DMS 273 (cell line): ENCODE measurements around the gene CRYBG1.

Source experiments
- DNase-seq: peaks from one replicate; lab custom pipeline; 2025; ENCODE audit not compliant: unreplicated experiment; lab: John Stamatoyannopoulos, UW

CRYBG1 gene

GRCh38 chr6:106520711-106521401 is 160.3 kb downstream of the CRYBG1 start:
- DNase-seq, result no peak

GRCh38 chr6:106522562-106523250 is 162.2 kb downstream of the CRYBG1 start:
- no peak for DNase-seq

DNA sequence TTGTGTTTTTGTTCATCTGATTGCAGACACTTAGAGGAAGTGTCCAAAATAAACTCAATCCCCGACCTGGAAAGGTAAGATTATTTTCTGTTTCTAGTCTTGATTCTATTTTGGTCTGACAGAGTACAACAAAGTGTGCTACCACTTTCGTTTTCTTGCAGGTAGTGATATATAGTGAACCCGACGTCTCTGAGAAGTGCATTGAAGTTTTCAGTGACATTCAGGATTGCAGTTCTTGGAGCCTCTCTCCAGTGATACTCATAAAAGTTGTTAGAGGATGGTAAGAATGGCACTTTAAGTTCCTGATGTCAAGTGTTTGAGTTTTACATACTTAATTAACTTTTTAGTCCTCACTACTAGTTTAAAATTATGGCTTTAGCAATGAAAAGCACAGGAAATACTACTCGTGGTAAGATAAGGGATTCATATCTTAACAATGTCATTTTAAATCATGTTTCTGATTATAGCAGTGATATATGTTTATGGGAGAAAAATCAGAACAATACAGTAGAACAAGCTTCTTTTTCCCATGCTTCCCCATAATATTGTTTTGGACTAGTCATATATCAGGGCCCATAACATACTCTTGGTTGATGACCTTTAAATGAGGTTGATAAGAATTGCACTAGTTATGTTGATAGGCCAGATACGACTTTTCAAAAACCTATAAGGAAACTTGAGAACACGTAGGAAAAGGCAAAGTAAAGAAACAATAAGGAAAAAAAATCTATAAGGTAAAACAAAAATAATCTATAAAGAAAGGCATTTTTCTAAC is 164.8 kb downstream of the CRYBG1 start:
- DNase-seq, result no peak

- no peak for DNase-seq
Observed at GRCh38 chr6:106525882-106526275, 165.4 kb downstream of the CRYBG1 start.

GRCh38 chr6:106527117-106527516 is 166.6 kb downstream of the CRYBG1 start:
- no peak for DNase-seq

DNA sequence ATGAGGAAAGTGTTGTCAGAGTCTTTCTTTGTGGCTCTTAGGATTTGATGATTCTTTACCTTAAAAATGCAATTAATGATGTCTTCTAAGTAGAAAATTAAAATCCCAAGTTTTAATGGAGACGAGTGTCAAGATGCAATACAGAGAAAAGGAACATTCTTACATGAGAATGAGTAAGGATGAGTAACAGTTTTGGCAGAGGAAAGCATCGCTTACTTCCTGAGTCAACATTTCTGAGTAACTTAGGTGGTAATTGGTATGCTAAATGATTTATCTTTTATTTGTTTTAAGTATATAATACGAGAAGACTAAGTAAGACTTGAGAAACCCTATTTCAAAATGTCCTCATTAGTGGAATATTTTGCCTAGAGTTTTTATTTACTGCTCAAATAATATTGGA is 167.5 kb downstream of the CRYBG1 start:
- no peak for DNase-seq

GRCh38 chr6:106528521-106528920 is 168.0 kb downstream of the CRYBG1 start:
- DNase-seq, result no peak

GRCh38 chr6:106529438-106529837 is 168.9 kb downstream of the CRYBG1 start:
- DNase-seq, result no peak

DNA sequence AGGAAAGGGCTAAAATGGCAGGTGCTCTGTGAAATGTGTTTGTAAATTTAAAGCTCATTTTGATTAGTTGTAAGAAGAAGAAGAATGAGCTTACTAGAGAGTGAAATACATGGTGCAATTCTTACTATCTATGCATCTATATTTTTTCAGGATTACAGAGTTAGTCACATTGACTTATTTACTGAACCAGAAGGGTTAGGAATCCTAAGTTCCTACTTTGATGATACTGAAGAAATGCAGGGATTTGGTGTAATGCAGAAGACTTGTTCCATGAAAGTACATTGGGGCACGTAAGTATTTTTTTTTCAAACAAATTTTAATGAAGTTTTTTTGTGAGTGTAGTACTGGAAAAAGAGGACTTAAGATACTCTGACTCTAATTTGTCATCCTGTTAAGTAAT is 169.5 kb downstream of the CRYBG1 start:
- DNase-seq, result no peak

- DNase-seq, result no peak
Observed at GRCh38 chr6:106530502-106530901, 170.0 kb downstream of the CRYBG1 start.

- no peak for DNase-seq
Observed at GRCh38 chr6:106533054-106533453, 172.5 kb downstream of the CRYBG1 start.

DNA sequence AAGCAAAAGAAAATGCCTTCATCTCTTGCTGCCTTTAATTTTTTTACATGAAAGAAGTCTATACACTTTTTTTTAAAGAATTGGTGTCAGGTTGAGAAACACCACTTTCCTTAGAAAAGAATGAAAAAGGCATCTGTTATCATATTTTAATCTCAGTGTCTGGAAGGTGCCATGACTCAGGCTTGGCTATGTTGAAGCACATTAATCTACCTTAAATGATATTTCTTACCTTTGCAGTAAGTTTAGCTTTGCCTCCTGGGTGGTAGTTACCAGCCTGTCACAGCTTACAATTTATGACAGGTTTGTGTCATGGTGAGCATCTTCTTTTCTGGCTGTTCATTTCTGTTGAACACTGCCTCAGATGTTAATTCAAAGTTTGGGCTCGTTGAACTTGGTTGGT is 173.5 kb downstream of the CRYBG1 start:
- no peak for DNase-seq

- no peak for DNase-seq
Observed at GRCh38 chr6:106534564-106534982, 174.1 kb downstream of the CRYBG1 start.

- DNase-seq, result no peak
Observed at GRCh38 chr6:106535012-106535411, 174.5 kb downstream of the CRYBG1 start.

GRCh38 chr6:106536357-106536756 is 175.8 kb downstream of the CRYBG1 start:
- no peak for DNase-seq

- no peak for DNase-seq
Observed at GRCh38 chr6:106536851-106537250, 176.3 kb downstream of the CRYBG1 start.

DNA sequence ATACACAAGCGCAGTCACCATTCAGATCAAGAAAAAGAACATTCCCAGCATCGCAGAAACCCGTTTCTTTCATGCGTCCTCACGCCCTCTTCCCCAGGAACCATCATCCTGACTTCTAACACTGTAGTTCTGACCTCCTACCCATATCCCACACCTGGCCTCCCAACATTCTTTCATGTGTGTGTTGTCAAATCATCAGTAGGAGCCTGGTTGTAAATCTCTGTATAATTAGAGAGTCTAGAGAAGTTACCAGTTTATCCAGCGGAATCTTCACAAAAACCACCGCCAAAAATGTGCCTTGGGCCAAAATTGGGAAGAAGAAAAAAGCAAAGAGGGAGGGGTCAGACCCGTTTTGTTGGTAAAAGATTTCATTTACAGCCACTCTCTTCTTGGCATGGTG is 177.1 kb downstream of the CRYBG1 start:
- DNase-seq, result no peak

GRCh38 chr6:106538145-106538544 is 177.6 kb downstream of the CRYBG1 start:
- no peak for DNase-seq

- no peak for DNase-seq
Observed at GRCh38 chr6:106539936-106540335, 179.4 kb downstream of the CRYBG1 start.

DNA sequence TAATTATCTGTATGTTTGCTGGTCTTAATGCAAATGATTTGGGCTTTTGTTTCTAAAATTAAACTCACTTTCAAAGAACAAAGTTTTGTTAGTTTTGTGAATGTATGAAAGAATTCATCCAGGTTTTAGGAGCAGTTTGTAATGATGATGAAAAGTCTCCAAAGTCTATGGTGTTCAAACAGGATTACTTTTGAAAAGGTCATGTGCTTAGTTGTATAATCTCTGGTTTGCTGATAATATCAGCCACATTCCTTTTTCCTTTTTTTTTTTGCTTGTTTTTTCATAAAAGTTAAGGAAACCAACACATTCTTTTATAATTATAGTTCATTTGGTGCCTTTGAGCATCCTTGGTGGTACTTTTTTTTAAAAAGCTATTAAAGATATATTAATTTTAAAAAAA is 179.9 kb downstream of the CRYBG1 start:
- no peak for DNase-seq

GRCh38 chr6:106540907-106541306 is 180.4 kb downstream of the CRYBG1 start:
- DNase-seq, result no peak

DNA sequence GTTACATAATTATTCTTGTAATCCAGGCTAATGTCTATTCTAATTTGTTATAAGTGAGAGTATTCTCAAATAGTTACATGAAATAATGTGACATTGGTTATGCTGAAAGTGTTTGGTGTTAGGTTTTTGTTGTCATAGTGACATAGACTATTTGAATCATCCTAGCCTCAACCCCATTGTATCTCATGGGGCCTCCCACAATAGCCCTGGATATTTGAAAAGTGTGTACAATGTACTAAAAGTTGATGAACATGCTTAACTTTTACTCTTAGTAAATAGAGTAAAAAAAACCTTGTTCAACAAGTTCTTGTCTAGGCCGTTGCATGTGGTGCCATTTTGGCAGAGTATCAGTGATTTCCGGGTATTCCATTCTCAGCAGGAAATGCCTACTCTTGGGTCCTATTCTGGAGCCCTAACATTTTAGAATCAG is 185.8 kb downstream of the CRYBG1 start:
- DNase-seq, result peak; percentile 51
